H9 (cell line): ENCODE results near the gene FAM171A1. TPM values are rescaled to one million over a fixed set of nuclear protein-coding genes. Genes with fewer than 3 reads are reported as not detected.

Experiments used
- DNase-seq: peaks from one replicate; pipeline ENCODE4 v3.0.0-alpha.2; 2017
- H2AFZ ChIP-seq: one replicate; pipeline ENCODE4 v1.6.1; 2013; ENCODE audit warnings: mild to moderate bottlenecking, low read length, control low read depth, moderate library complexity
- H2AK5ac ChIP-seq: 2 replicates; pipeline ENCODE4 v1.6.1; 2013; ENCODE audit warnings: low read length, control low read depth, mixed read lengths; ENCODE audit not compliant: insufficient read length
- H2BK120ac ChIP-seq: one replicate; pipeline ENCODE4 v1.6.1; 2013; ENCODE audit warnings: low read depth, mild to moderate bottlenecking, low read length, control low read depth, inconsistent platforms; ENCODE audit not compliant: poor library complexity, severe bottlenecking
- H2BK12ac ChIP-seq: 2 replicates; pipeline ENCODE4 v1.6.1; 2013; ENCODE audit warnings: low read length, control low read depth, mixed read lengths, low read depth; ENCODE audit not compliant: insufficient read length
- H2BK15ac ChIP-seq: 2 replicates; pipeline ENCODE4 v1.6.1; 2013; ENCODE audit warnings: low read depth, low read length, control low read depth
- H2BK20ac ChIP-seq: one replicate; pipeline ENCODE4 v1.6.1; 2013; ENCODE audit warnings: low read depth, mild to moderate bottlenecking, low read length, control low read depth, inconsistent platforms; ENCODE audit not compliant: poor library complexity, severe bottlenecking
- H2BK5ac ChIP-seq: 2 replicates; pipeline ENCODE4 v1.6.1; 2013; ENCODE audit warnings: low read length, control low read depth, mixed read lengths; ENCODE audit not compliant: insufficient read length
- H3K14ac ChIP-seq: 2 replicates; pipeline ENCODE4 v1.6.1; 2013; ENCODE audit warnings: low read length, control low read depth; ENCODE audit not compliant: insufficient read depth
- H3K18ac ChIP-seq: 2 replicates; pipeline ENCODE4 v1.6.1; 2013; ENCODE audit warnings: low read depth, mild to moderate bottlenecking, mixed read lengths, low read length, control low read depth; ENCODE audit not compliant: insufficient read length
- H3K23ac ChIP-seq: 2 replicates; pipeline ENCODE4 v1.6.1; 2013; ENCODE audit warnings: low read length, control low read depth, mixed read lengths, low read depth; ENCODE audit not compliant: insufficient read length
- H3K23me2 ChIP-seq: 2 replicates; pipeline ENCODE4 v1.6.1; 2013; ENCODE audit warnings: low read depth, mild to moderate bottlenecking, mixed read lengths, low read length, control low read depth; ENCODE audit not compliant: insufficient read length, poor library complexity, severe bottlenecking
- H3K27ac ChIP-seq: 2 replicates; pipeline ENCODE4 v1.5.1; 2013; ENCODE audit warnings: low read length, control low read depth, mixed read lengths, low read depth; ENCODE audit not compliant: insufficient read length
- H3K27me3 ChIP-seq: 2 replicates; pipeline ENCODE4 v1.6.1; 2013; ENCODE audit warnings: low read length, control low read depth, inconsistent platforms; ENCODE audit not compliant: insufficient read depth
- H3K4ac ChIP-seq: 2 replicates; pipeline ENCODE4 v1.6.1; 2013; ENCODE audit warnings: low read depth, mild to moderate bottlenecking, control low read depth, inconsistent platforms, low read length, moderate library complexity
- H3K4me1 ChIP-seq: 2 replicates; pipeline ENCODE4 v1.6.1; 2013; ENCODE audit warnings: low read length, control low read depth, inconsistent platforms; ENCODE audit not compliant: insufficient read depth
- H3K4me2 ChIP-seq: 2 replicates; pipeline ENCODE4 v1.6.1; 2013; ENCODE audit warnings: low read length, control low read depth, mixed read lengths; ENCODE audit not compliant: insufficient read length, insufficient read depth
- H3K56ac ChIP-seq: 2 replicates; pipeline ENCODE4 v1.6.1; 2013; ENCODE audit warnings: low read depth, mild to moderate bottlenecking, mixed read lengths, low read length, control low read depth; ENCODE audit not compliant: insufficient read length
- H3K79me1 ChIP-seq: 2 replicates; pipeline ENCODE4 v1.6.1; 2013; ENCODE audit warnings: low read depth, mild to moderate bottlenecking, moderate library complexity, low read length, control low read depth, inconsistent platforms; ENCODE audit not compliant: insufficient read depth, poor library complexity, severe bottlenecking
- H3K79me2 ChIP-seq: 2 replicates; pipeline ENCODE4 v1.6.1; 2013; ENCODE audit warnings: low read length, control low read depth, inconsistent platforms; ENCODE audit not compliant: insufficient read depth
- H3K9ac ChIP-seq: 2 replicates; pipeline ENCODE4 v1.6.1; 2013; ENCODE audit warnings: low read length, control low read depth, mixed read lengths; ENCODE audit not compliant: insufficient read length; ENCODE audit errors: extremely low read depth
- H3K9me3 ChIP-seq: one replicate; pipeline ENCODE4 v1.6.1; 2013; ENCODE audit warnings: low read depth, low read length, inconsistent platforms; ENCODE audit not compliant: control insufficient read depth
- H3T11ph ChIP-seq: one replicate; pipeline ENCODE4 v1.6.1; 2013; ENCODE audit warnings: mild to moderate bottlenecking, low read length, control low read depth, inconsistent platforms
- H4K20me1 ChIP-seq: one replicate; pipeline ENCODE4 v1.6.1; 2013; ENCODE audit not compliant: control insufficient read depth, insufficient read length, insufficient read depth
- H4K5ac ChIP-seq: 2 replicates; pipeline ENCODE4 v1.6.1; 2013; ENCODE audit warnings: low read depth, mild to moderate bottlenecking, mixed read lengths, low read length, control low read depth; ENCODE audit not compliant: insufficient read length
- H4K8ac ChIP-seq: replicated peaks from 2 replicates; pipeline ENCODE4 v1.6.1; 2013; ENCODE audit warnings: low read length, control low read depth, mixed read lengths, low read depth; ENCODE audit not compliant: insufficient read length
- H4K91ac ChIP-seq: 2 replicates; pipeline ENCODE4 v1.6.1; 2013; ENCODE audit warnings: low read depth, mild to moderate bottlenecking, moderate library complexity, mixed read lengths, low read length, control low read depth; ENCODE audit not compliant: insufficient read length
- H3K27ac Mint-ChIP-seq, 3 experiments: 2 replicates in 2 of 3; 3 replicates in 1 of 3; pipeline ENCODE4 v1.8.0; 2020 to 2021; ENCODE audit warnings: mixed read lengths in 3 of 3, mild to moderate bottlenecking in 1 of 3, moderate library complexity in 1 of 3
- H3K27me3 Mint-ChIP-seq: 2 replicates; pipeline ENCODE4 v1.8.0; 2021; ENCODE audit warnings: low read depth, mild to moderate bottlenecking, moderate library complexity, mixed read lengths
- H3K36me3 Mint-ChIP-seq, 3 experiments: 2 replicates in 2 of 3; 3 replicates in 1 of 3; pipeline ENCODE4 v1.8.0; 2020 to 2021; ENCODE audit warnings: low read depth in 3 of 3, mixed read lengths in 3 of 3; ENCODE audit not compliant: insufficient read depth in 1 of 3
- H3K4me1 Mint-ChIP-seq, 2 experiments: 2 replicates each; pipeline ENCODE4 v1.8.0; 2020; ENCODE audit warnings: mixed read lengths in 2 of 2
- H3K4me3 Mint-ChIP-seq, 2 experiments: 2 replicates in 1 of 2; 3 replicates in 1 of 2; pipeline ENCODE4 v1.8.0; 2020 to 2021; ENCODE audit warnings: mild to moderate bottlenecking in 2 of 2, mixed read lengths in 2 of 2, moderate library complexity in 1 of 2
- H3K9me3 Mint-ChIP-seq, 2 experiments: 2 replicates in 1 of 2; 3 replicates in 1 of 2; pipeline ENCODE4 v1.8.0; 2020; ENCODE audit warnings: mild to moderate bottlenecking in 2 of 2, mixed read lengths in 2 of 2, moderate library complexity in 1 of 2
- CTCF ChIP-seq: fragments of 200-600 bp; sonication (generic); conservative IDR thresholded peaks from 3 replicates; pipeline ENCODE4 v1.8.0; 2021; ENCODE audit warnings: antibody characterized with exemption, mild to moderate bottlenecking
- WGBS: extraction: QIAGEN DNeasy Blood & Tissue Kit; methylation state at CpG from one replicate; pipeline ENCODE4 v1.1.7; 2013; ENCODE audit warnings: missing lambda C conversion rate, low lambda C conversion rate, mixed read lengths; ENCODE audit not compliant: insufficient read length; ENCODE audit errors: extremely low coverage; 5-methylcytosine and 5-hydroxymethylcytosine counted together
- total RNA-seq: library from RNA; stranded (reverse); gene quantifications from 2 replicates; pipeline ENCODE4 v1.2.1, GENCODE V29; 2021

Gene FAM171A1
- total RNA-seq, 1 experiment from 2014 or later: 37.4 TPM

- Mint-ChIP-seq H3K27ac (no peak overlapping the region), H3K4me1 (peaks cover 0 to 10% of the 10 kb centered on the region in 2 experiments; a peak in 1 of 4 replicates), H3K36me3 (no peaks in the 10 kb centered on the region), H3K4me3 (no peak overlapping the region), H3K9me3 (no peaks in the 10 kb centered on the region), H3K27me3 (peaks cover 5% of the 10 kb centered on the region)
- TF ChIP-seq CTCF: no peak
- Histone ChIP-seq H3K4me1 (no peaks in the 10 kb centered on the region), H3K27me3 (no peaks in the 10 kb centered on the region), H2BK15ac (no peak overlapping the region), H3K56ac (no peak overlapping the region), H2AK5ac (no peak overlapping the region), H3K9me3 (no peaks in the 10 kb centered on the region), H3K23ac (no peak overlapping the region), H4K91ac (no peak overlapping the region), H3K9ac (no peak overlapping the region), H4K8ac (no peak overlapping the region), H2BK12ac (no peak overlapping the region), H3K27ac (no peak overlapping the region), H3K4ac (no peak overlapping the region), H2BK20ac (no peak overlapping the region), H3K14ac (no peak overlapping the region), H2BK5ac (no peak overlapping the region), H3T11ph (no peak overlapping the region), H3K18ac (no peak overlapping the region), H2BK120ac (no peak overlapping the region), H4K5ac (no peak overlapping the region), H3K79me2 (no peaks in the 10 kb centered on the region), H3K4me2 (no peak overlapping the region), H4K20me1 (no peaks in the 10 kb centered on the region), H3K79me1 (no peaks in the 10 kb centered on the region), H2AFZ (no peak overlapping the region), H3K23me2 (no peaks in the 10 kb centered on the region)
- WGBS: no CpG with 5 or more reads among the region's 4 CpGs
- DNase-seq: no peak
Observed at GRCh38 chr10:15381420-15381819, 10.3 kb upstream of the FAM171A1 start.
